A673 (cell line): ENCODE results near the gene LRRC38. TPM values are rescaled to one million over a fixed set of nuclear protein-coding genes. Genes with fewer than 3 reads are reported as not detected.

Experiments
- BruUV-seq: library from RNA; stranded (reverse); fragments of 400-500 nt; replicated peaks from 2 replicates; lab custom pipeline; 2021; lab: Mats Ljungman, UMichigan
- CTCF ChIA-PET: fragments of 300-600 bp; sonication (Branson Sonifier 250); formaldehyde crosslinking; loops from one replicate; lab custom pipeline; 2022; ENCODE audit warnings: antibody characterized with exemption; lab: Charles Lee
- POLR2A ChIA-PET: fragments of 300-600 bp; sonication (Branson Sonifier 250); formaldehyde crosslinking; loops from one replicate; lab custom pipeline; 2022; ENCODE audit warnings: antibody characterized with exemption; ENCODE audit not compliant: low non-redundant PET; lab: Charles Lee
- DNase-seq: peaks from one replicate; pipeline ENCODE4 v3.0.0-alpha.2; 2015; ENCODE audit warnings: low spot score
- H3K27ac ChIP-seq: fragments of 200-600 bp; sonication (generic); 2 replicates; pipeline ENCODE4 v1.5.1; 2016; ENCODE audit warnings: mixed run types, low read depth, mild to moderate bottlenecking, mixed read lengths, antibody characterized with exemption, low read length; ENCODE audit not compliant: poor library complexity, severe bottlenecking
- H3K27me3 ChIP-seq: fragments of 200-600 bp; sonication (generic); replicated peaks from 2 replicates; pipeline ENCODE4 v1.6.1; 2017; ENCODE audit warnings: mixed run types, low read depth, mild to moderate bottlenecking, mixed read lengths, antibody characterized with exemption, low read length; ENCODE audit not compliant: insufficient read depth, poor library complexity
- H3K36me3 ChIP-seq: fragments of 200-600 bp; sonication (generic); 2 replicates; pipeline ENCODE4 v1.6.1; 2016; ENCODE audit warnings: mixed run types, mild to moderate bottlenecking, mixed read lengths, antibody characterized with exemption, low read length; ENCODE audit not compliant: insufficient read depth, poor library complexity, severe bottlenecking
- H3K4me1 ChIP-seq: fragments of 200-600 bp; sonication (generic); 2 replicates; pipeline ENCODE4 v1.6.1; 2017; ENCODE audit warnings: mixed run types, mild to moderate bottlenecking, mixed read lengths, antibody characterized with exemption, low read length; ENCODE audit not compliant: insufficient read depth, poor library complexity, severe bottlenecking
- H3K4me3 ChIP-seq: fragments of 200-600 bp; sonication (generic); 2 replicates; pipeline ENCODE4 v1.5.1; 2016; ENCODE audit warnings: low read depth, mixed run types, mild to moderate bottlenecking, mixed read lengths, low read length; ENCODE audit not compliant: poor library complexity, severe bottlenecking
- H3K9me3 ChIP-seq: fragments of 200-600 bp; sonication (generic); 2 replicates; pipeline ENCODE4 v1.6.1; 2016; ENCODE audit warnings: mixed run types, low read depth, mild to moderate bottlenecking, mixed read lengths, antibody characterized with exemption, low read length; ENCODE audit not compliant: poor library complexity, severe bottlenecking
- CTCF ChIP-seq: fragments of 300-800, 200-600 bp; sonication (generic); conservative IDR thresholded peaks from 2 replicates; pipeline ENCODE4 v1.5.1; 2017; ENCODE audit warnings: low read depth, mild to moderate bottlenecking, antibody characterized with exemption, low read length, moderate library complexity, mixed read lengths
- EZH2 ChIP-seq: fragments of 200-600 bp; sonication (generic); IDR thresholded peaks from 2 replicates; pipeline ENCODE4 v1.6.1; 2017; ENCODE audit warnings: borderline replicate concordance, low read depth, mild to moderate bottlenecking, mixed read lengths, antibody characterized with exemption, low read length; ENCODE audit not compliant: poor library complexity, severe bottlenecking
- intact Hi-C: fragments of 100-400 bp; cut with micrococcal nuclease; formaldehyde crosslinking; loops from one replicate; pipeline ENCODE4 v1.10.0; 2022; ENCODE audit not compliant: unreplicated experiment
- total RNA-seq: library from RNA; stranded (reverse); gene quantifications from 2 replicates; pipeline ENCODE4 v1.2.3, GENCODE V29; 2021

The LRRC38 gene
- total RNA-seq, 1 experiment from 2014 or later, result not detected

GRCh38 chr1:13461977-13462376, 51.8 kb downstream of the LRRC38 start:
- no peak overlapping the region for H3K4me3 ChIP-seq
- peaks cover 12% of the 10 kb centered on the region for H3K27me3 ChIP-seq
- CTCF ChIA-PET, result no interaction called here
- BruUV-seq, result no TSS peak
- no peak overlapping the region for H3K27ac ChIP-seq
- POLR2A ChIA-PET, result no interaction called here
- H3K4me1 ChIP-seq, result no peaks in the 10 kb centered on the region
- H3K36me3 ChIP-seq, result no peaks in the 10 kb centered on the region
- H3K9me3 ChIP-seq, result no peaks in the 10 kb centered on the region
- intact Hi-C loops, result no loop called here
- no peak for DNase-seq
- TF ChIP-seq EZH2 (no peak), CTCF (no peak)

GRCh38 chr1:13456904-13457532, 56.8 kb downstream of the LRRC38 start:
- POLR2A ChIA-PET, result no interaction called here
- no peaks in the 10 kb centered on the region for H3K36me3 ChIP-seq
- CTCF ChIA-PET, result no interaction called here
- no TSS peak for BruUV-seq
- H3K4me1 ChIP-seq, result no peaks in the 10 kb centered on the region
- peaks cover 12% of the 10 kb centered on the region for H3K27me3 ChIP-seq
- H3K4me3 ChIP-seq, result no peak overlapping the region
- H3K27ac ChIP-seq, result no peak overlapping the region
- no peak for DNase-seq
- H3K9me3 ChIP-seq, result no peaks in the 10 kb centered on the region
- intact Hi-C loops, result no loop called here
- TF ChIP-seq CTCF, result no peak

GRCh38 chr1:13451399-13451965, 62.3 kb downstream of the LRRC38 start:
- no peaks in the 10 kb centered on the region for H3K4me1 ChIP-seq
- ChIA-PET POLR2A (no interaction called here), CTCF (no interaction called here)
- DNase-seq, result no peak
- H3K36me3 ChIP-seq, result no peaks in the 10 kb centered on the region
- H3K9me3 ChIP-seq, result no peaks in the 10 kb centered on the region
- H3K4me3 ChIP-seq, result no peak overlapping the region
- no TSS peak for BruUV-seq
- H3K27ac ChIP-seq, result no peak overlapping the region
- no peaks in the 10 kb centered on the region for H3K27me3 ChIP-seq
- intact Hi-C loops, result no loop called here
- no peak; the same call in 1 of the 2 replicates for TF ChIP-seq CTCF
- no peak for TF ChIP-seq EZH2
